ENCODE results near the gene WNT11.

Gene WNT11

GRCh38 chr11:76232026-76232665 is 25.8 kb upstream of the WNT11 start:
- Histone ChIP-seq H3K79me2 (ENCODE audit: control insufficient read depth, low read length) (no peaks in the 10 kb centered on the region), H3K27me3 (ENCODE audit: control insufficient read depth, low read length) (peaks cover 9% of the 10 kb centered on the region), H3K4me2 (ENCODE audit: low read length) (no peak overlapping the region), H3F3A (ENCODE audit: control insufficient read depth, insufficient read depth) (peaks cover 2% of the 10 kb centered on the region; the same call in 1 of the 2 replicates), H3K4me3 (ENCODE audit: low read length) (no peak overlapping the region), H4K20me1 (ENCODE audit: control insufficient read depth, insufficient read depth, low read depth, low read length) (no peaks in the 10 kb centered on the region), H3K9me2 (replicated peaks; ENCODE audit: control insufficient read depth, low read length) (no peaks in the 10 kb centered on the region), H3K9me3 (ENCODE audit: control insufficient read depth, insufficient read depth, low read length) (no peaks in the 10 kb centered on the region), H3K36me3 (ENCODE audit: control insufficient read depth, low read length) (no peaks in the 10 kb centered on the region), H3K27ac (ENCODE audit: low read depth, low read length) (no peak overlapping the region), H3K4me1 (ENCODE audit: control insufficient read depth, low read length) (peaks cover 30% of the 10 kb centered on the region)
- TF ChIP-seq EZH2phosphoT487 (IDR thresholded peaks at IDR 0.05; ENCODE audit: borderline replicate concordance, low read length) (no peak), CTCF (IDR thresholded peaks at IDR 0.05; ENCODE audit: low read depth, low read length, poor library complexity, severe bottlenecking) (no peak)

- Histone ChIP-seq H3K4me2 (ENCODE audit: low read length) (no peak overlapping the region), H3K9me3 (ENCODE audit: control insufficient read depth, insufficient read depth, low read length) (no peaks in the 10 kb centered on the region)
Measured at GRCh38 chr11:76231121-76231738, 24.9 kb upstream of the WNT11 start.

GRCh38 chr11:76230392-76230791 is 24.1 kb upstream of the WNT11 start:
- Histone ChIP-seq H3K79me2 (ENCODE audit: control insufficient read depth, low read length) (no peaks in the 10 kb centered on the region), H3K36me3 (ENCODE audit: control insufficient read depth, low read length) (no peaks in the 10 kb centered on the region), H3K4me1 (ENCODE audit: control insufficient read depth, low read length) (peaks cover 22% of the 10 kb centered on the region), H4K20me1 (ENCODE audit: control insufficient read depth, insufficient read depth, low read depth, low read length) (no peaks in the 10 kb centered on the region), H3K9me2 (replicated peaks; ENCODE audit: control insufficient read depth, low read length) (no peaks in the 10 kb centered on the region), H3K27me3 (ENCODE audit: control insufficient read depth, low read length) (peaks cover 9% of the 10 kb centered on the region), H3F3A (ENCODE audit: control insufficient read depth, insufficient read depth) (no peaks in the 10 kb centered on the region), H3K4me2 (ENCODE audit: low read length) (no peak overlapping the region), H3K27ac (ENCODE audit: low read depth, low read length) (no peak overlapping the region), H3K4me3 (ENCODE audit: low read length) (no peak overlapping the region), H3K9me3 (ENCODE audit: control insufficient read depth, insufficient read depth, low read length) (no peaks in the 10 kb centered on the region)
- TF ChIP-seq CTCF (IDR thresholded peaks at IDR 0.05; ENCODE audit: low read depth, low read length, poor library complexity, severe bottlenecking) = no peak
- TF ChIP-seq EZH2phosphoT487 (IDR thresholded peaks at IDR 0.05; ENCODE audit: borderline replicate concordance, low read length) = no peak

More at GRCh38 chr11:76231121-76231738, 24.9 kb upstream of the WNT11 start:
- Histone ChIP-seq H3K79me2 (ENCODE audit: control insufficient read depth, low read length) (no peaks in the 10 kb centered on the region), H3K4me1 (ENCODE audit: control insufficient read depth, low read length) (peaks cover 22% of the 10 kb centered on the region), H3K9me2 (replicated peaks; ENCODE audit: control insufficient read depth, low read length) (no peaks in the 10 kb centered on the region), H3K4me3 (ENCODE audit: low read length) (no peak overlapping the region), H4K20me1 (ENCODE audit: control insufficient read depth, insufficient read depth, low read depth, low read length) (no peaks in the 10 kb centered on the region), H3K27ac (ENCODE audit: low read depth, low read length) (no peak overlapping the region), H3K36me3 (ENCODE audit: control insufficient read depth, low read length) (no peaks in the 10 kb centered on the region), H3K27me3 (ENCODE audit: control insufficient read depth, low read length) (peaks cover 9% of the 10 kb centered on the region), H3F3A (ENCODE audit: control insufficient read depth, insufficient read depth) (peaks cover 2% of the 10 kb centered on the region; the same call in 1 of the 2 replicates)
- no peak for TF ChIP-seq EZH2phosphoT487 (IDR thresholded peaks at IDR 0.05; ENCODE audit: borderline replicate concordance, low read length)
- no peak for TF ChIP-seq CTCF (IDR thresholded peaks at IDR 0.05; ENCODE audit: low read depth, low read length, poor library complexity, severe bottlenecking)

Data from DOHH2 (cell line).